Bronchial epithelial cell (primary cell): ENCODE results near the gene KRTAP9-7. TPM values are rescaled to one million over a fixed set of nuclear protein-coding genes. Genes with fewer than 3 reads are reported as not detected.
"Not testable (repeated sequence)": the region's sequence is repeated elsewhere in the genome, so short reads cannot be mapped to it uniquely, and the experiment has no call there.

Experiments
- DNase-seq: peaks from one replicate; pipeline ENCODE4 v3.0.0-alpha.2; 2010; ENCODE audit warnings: low read depth
- FAIRE-seq: peaks from 2 replicates; lab custom pipeline; 2011; peaks lifted over from hg19 to GRCh38; lab: Jason Lieb, UNC
- H3K27me3 ChIP-seq: 2 replicates; pipeline ENCODE4 v1.5.1; 2011; ENCODE audit warnings: low read length; ENCODE audit not compliant: control insufficient read depth, insufficient read depth
- H3K36me3 ChIP-seq: 2 replicates; pipeline ENCODE4 v1.5.1; 2011; ENCODE audit warnings: low read length; ENCODE audit not compliant: control insufficient read depth, insufficient read depth
- H3K4me3 ChIP-seq: 2 replicates; pipeline ENCODE4 v1.5.1; 2011; ENCODE audit warnings: mild to moderate bottlenecking, low read depth, low read length, control low read depth
- total RNA-seq: library from RNA; depleted of rRNA; stranded (reverse); fragments of >200 nt; gene quantifications from 2 replicates; pipeline ENCODE4 v1.2.1, GENCODE V29; 2014
- TF ChIP-seq, protein P1 (sequence below): IDR thresholded peaks from 2 replicates; pipeline ENCODE4 v1.5.1; 2011; ENCODE audit warnings: mild to moderate bottlenecking, moderate library complexity, low read length, control low read depth, inconsistent platforms; ENCODE audit not compliant: insufficient read depth, severe bottlenecking

KRTAP9-7 gene
- total RNA-seq, 1 donor from 2014 or later: not detected

DNA sequence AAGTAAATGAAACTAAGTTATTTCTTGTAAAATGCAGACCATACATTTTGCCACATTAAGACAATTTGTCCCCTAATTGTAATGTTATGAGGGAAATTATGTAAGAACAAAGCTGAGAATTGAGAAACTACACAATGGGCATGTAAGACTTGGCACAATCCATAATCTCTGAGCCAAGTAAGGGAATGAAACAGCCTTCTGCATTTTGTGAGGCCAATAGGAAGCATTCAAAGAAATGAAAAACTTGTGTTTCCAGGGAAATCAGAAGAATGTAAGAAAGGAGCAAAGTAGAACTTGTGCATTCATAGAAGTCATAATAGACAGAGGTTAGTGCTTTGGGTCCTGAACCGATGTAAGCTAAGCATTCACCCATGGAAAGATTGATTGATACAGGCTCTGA, 24.2 kb upstream of the KRTAP9-7 start:
- FAIRE-seq (no peak), DNase-seq (no peak)
- Histone ChIP-seq H3K4me3 (no peak overlapping the region), H3K36me3 (no peaks in the 10 kb centered on the region), H3K27me3 (peaks cover 1% of the 10 kb centered on the region)
- TF ChIP-seq, protein P1, sequence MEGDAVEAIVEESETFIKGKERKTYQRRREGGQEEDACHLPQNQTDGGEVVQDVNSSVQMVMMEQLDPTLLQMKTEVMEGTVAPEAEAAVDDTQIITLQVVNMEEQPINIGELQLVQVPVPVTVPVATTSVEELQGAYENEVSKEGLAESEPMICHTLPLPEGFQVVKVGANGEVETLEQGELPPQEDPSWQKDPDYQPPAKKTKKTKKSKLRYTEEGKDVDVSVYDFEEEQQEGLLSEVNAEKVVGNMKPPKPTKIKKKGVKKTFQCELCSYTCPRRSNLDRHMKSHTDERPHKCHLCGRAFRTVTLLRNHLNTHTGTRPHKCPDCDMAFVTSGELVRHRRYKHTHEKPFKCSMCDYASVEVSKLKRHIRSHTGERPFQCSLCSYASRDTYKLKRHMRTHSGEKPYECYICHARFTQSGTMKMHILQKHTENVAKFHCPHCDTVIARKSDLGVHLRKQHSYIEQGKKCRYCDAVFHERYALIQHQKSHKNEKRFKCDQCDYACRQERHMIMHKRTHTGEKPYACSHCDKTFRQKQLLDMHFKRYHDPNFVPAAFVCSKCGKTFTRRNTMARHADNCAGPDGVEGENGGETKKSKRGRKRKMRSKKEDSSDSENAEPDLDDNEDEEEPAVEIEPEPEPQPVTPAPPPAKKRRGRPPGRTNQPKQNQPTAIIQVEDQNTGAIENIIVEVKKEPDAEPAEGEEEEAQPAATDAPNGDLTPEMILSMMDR: no peak

DNA sequence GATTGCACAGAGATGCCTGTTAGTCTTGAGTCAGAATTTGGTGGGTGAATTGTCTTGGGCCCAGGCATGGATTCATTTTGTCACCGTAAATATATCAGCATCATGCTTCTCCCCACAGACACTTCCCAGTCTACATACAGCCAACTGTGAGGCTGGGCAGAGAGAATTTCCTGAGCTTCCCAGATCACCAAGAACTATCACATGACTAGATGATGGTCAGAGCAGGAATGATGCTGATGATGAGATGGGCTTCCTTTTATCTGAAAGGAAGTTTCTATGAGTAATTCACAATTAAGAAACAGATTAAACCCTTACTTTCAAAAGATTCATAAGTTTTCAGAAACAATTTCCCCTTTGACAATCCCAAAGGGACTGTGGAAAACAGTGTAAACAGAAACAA, 20.6 kb upstream of the KRTAP9-7 start:
- DNase-seq (no peak), FAIRE-seq (no peak)
- H3K36me3 ChIP-seq: no peaks in the 10 kb centered on the region
- no peak overlapping the region for H3K4me3 ChIP-seq
- H3K27me3 ChIP-seq: peaks cover 1% of the 10 kb centered on the region
- TF ChIP-seq, protein P1: no peak

DNA sequence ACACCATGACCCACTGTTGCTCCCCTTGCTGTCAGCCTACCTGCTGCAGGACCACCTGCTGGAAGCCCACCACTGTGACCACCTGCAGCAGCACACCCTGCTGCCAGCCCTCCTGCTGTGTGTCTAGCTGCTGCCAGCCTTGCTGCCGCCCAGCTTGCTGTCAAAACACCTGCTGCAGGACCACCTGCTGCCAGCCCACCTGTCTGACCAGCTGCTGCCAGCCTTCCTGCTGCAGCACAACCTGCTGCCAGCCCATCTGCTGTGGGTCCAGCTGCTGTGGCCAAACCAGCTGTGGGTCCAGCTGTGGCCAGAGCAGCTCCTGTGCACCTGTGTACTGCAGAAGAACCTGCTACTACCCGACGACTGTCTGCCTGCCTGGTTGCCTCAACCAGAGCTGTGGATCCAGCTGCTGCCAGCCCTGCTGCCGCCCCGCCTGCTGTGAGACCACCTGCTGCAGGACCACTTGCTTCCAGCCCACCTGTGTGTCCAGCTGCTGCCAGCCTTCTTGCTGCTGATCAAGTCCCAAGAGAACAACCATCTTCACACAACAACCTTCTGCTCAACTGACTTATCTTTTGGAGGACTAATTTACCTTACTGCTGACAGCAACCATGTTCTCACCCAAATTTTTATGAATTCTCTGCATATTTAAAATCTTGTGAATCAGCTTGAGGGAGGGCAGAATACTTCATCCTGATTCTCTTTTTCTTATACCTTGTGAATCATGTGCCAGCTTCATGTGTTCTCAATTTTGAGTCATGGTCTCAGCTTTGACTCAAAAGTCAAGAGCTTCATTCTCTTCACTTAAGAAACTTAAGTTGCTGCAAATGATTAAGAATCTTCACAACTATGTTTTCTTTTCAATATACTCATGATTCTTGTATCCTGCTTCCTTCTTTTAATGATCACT, 19.9 kb upstream of the KRTAP9-7 start, which contains the start of gene KRTAP9-9:
Gene KRTAP9-9, plus strand, starts transcription at position 4 of the 910 bp plus-strand sequence.
- not testable (repeated sequence) for H3K27me3 ChIP-seq, FAIRE-seq, H3K36me3 ChIP-seq, H3K4me3 ChIP-seq, DNase-seq

DNA sequence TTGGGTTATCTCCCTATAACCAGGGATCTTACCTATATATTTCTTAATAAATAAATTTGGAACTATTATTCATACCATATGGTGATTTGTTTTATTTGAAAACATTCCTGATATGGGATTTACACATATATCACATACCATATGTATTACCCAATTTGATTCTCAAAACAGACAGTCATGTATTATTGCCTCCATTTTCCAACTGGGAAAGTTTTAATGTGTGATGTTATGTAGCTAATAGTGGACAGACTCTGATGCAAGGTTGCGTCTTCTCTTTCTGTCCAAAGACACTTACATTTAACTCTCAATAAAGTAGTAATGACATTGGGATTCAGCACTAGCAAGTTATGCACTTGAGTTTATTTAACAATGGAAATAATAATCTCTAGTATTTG, 19.2 kb upstream of the KRTAP9-7 start:
- H3K36me3 ChIP-seq: no peaks in the 10 kb centered on the region
- TF ChIP-seq, protein P1: no peak
- FAIRE-seq (no peak), DNase-seq (no peak)
- H3K27me3 ChIP-seq: peaks cover 1% of the 10 kb centered on the region
- no peak overlapping the region for H3K4me3 ChIP-seq

DNA sequence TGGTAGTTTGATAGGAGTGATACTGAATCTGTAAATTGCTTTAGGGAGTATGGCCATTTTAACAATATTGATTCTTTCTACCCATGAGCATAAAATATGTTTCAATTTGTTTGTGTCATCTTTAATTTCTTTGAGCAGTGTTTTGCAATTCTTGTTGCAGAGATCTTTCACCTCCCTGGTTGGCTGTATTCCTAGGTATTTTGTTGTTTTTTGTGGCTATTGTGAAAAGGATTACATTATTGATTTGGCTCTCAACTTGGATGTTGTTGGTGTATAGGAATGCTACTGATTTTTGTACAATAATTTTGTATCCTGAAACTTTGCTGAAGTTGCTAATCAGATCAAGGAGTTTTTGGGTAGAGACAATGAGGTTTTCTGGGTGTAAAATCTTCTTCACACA, 17.1 kb upstream of the KRTAP9-7 start:
- TF ChIP-seq, protein P1: no peak
- FAIRE-seq (no peak), DNase-seq (no peak)
- Histone ChIP-seq H3K27me3 (peaks cover 1% of the 10 kb centered on the region), H3K36me3 (no peaks in the 10 kb centered on the region), H3K4me3 (no peak overlapping the region)

DNA sequence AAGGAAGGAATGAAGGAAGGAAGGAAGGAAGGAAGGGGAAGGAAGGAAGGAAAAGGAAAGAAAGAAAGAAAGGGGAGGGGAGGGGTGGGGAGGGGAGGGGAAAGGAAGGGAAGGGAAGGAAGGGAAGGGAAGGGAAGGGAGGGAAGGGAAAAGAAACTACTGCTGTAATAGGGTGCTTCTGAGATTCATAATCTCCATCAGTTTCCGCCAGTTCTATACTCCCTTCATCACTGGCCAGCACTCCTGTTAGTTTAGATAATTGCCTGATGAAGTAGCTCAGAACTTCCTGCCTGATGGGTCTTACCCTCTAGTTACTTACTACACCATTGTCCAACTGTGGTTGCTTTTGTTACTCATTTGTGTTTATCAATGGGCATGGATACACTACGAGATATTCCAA, 12.3 kb upstream of the KRTAP9-7 start:
- DNase-seq (no peak), FAIRE-seq (no peak)
- Histone ChIP-seq H3K36me3 (no peaks in the 10 kb centered on the region), H3K4me3 (no peak overlapping the region), H3K27me3 (peaks cover 3% of the 10 kb centered on the region)
- TF ChIP-seq, protein P1: no peak
